GM21723 (cell line): ENCODE measurements around the gene C9orf72.
A peak's percentile ranks its signal among the peaks of the same experiment; 100 is the strongest.
"Not testable (repeated sequence)": the region's sequence is repeated elsewhere in the genome, so short reads cannot be mapped to it uniquely, and the experiment has no call there.

Experiments used
- ATAC-seq: cut with Tn5 transposase; IDR thresholded peaks from one replicate; pipeline ENCODE4 v1.9.1; 2021; ENCODE audit warnings: mild to moderate bottlenecking, moderate library complexity; ENCODE audit not compliant: unreplicated experiment

The C9orf72 gene

GRCh38 chr9:27572918-27573633 lies at the start of gene C9orf72:
Gene C9orf72 (minus strand): TSS chr9:27573481. CDS start chr9:27567120, 6,361 bp downstream.
- peak; percentile 63 for ATAC-seq

- ATAC-seq, result no peak
Observed at GRCh38 chr9:27622693-27623340, 49.5 kb upstream of the C9orf72 start.

- no peak for ATAC-seq
Observed at GRCh38 chr9:27619743-27620142, 46.5 kb upstream of the C9orf72 start.

GRCh38 chr9:27618066-27618465 lies 44.8 kb upstream of the C9orf72 start:
- ATAC-seq, result no peak

- ATAC-seq, result no peak
Observed at GRCh38 chr9:27614551-27614950, 41.3 kb upstream of the C9orf72 start.

GRCh38 chr9:27612036-27612435 lies 38.8 kb upstream of the C9orf72 start:
- ATAC-seq, result not testable (repeated sequence)

GRCh38 chr9:27610622-27611021 lies 37.3 kb upstream of the C9orf72 start:
- ATAC-seq, result no peak

GRCh38 chr9:27602954-27603353 lies 29.7 kb upstream of the C9orf72 start:
- no peak for ATAC-seq

GRCh38 chr9:27602142-27602861 lies 29.0 kb upstream of the C9orf72 start:
- no peak for ATAC-seq

- no peak for ATAC-seq
Observed at GRCh38 chr9:27601396-27601795, 28.1 kb upstream of the C9orf72 start.

GRCh38 chr9:27600256-27600655 lies 27.0 kb upstream of the C9orf72 start:
- ATAC-seq, result no peak

GRCh38 chr9:27599870-27600238 lies 26.6 kb upstream of the C9orf72 start:
- no peak for ATAC-seq

- ATAC-seq, result no peak
Observed at GRCh38 chr9:27599102-27599869, 26.0 kb upstream of the C9orf72 start.

- ATAC-seq, result no peak
Observed at GRCh38 chr9:27595733-27596132, 22.5 kb upstream of the C9orf72 start.

GRCh38 chr9:27591672-27592071 lies 18.4 kb upstream of the C9orf72 start:
- ATAC-seq, result no peak

GRCh38 chr9:27591093-27591492 lies 17.8 kb upstream of the C9orf72 start:
- no peak for ATAC-seq

- no peak for ATAC-seq
Observed at GRCh38 chr9:27590651-27591050, 17.4 kb upstream of the C9orf72 start.

- ATAC-seq, result no peak
Observed at GRCh38 chr9:27589462-27589861, 16.2 kb upstream of the C9orf72 start.

GRCh38 chr9:27586304-27586703 lies 13.0 kb upstream of the C9orf72 start:
- ATAC-seq, result no peak

GRCh38 chr9:27584931-27585330 lies 11.7 kb upstream of the C9orf72 start:
- no peak for ATAC-seq

- no peak for ATAC-seq
Observed at GRCh38 chr9:27582794-27583193, 9.5 kb upstream of the C9orf72 start.
